ENCODE measurements around the gene DNAH11. TPM values are rescaled to one million over a fixed set of nuclear protein-coding genes. Genes with fewer than 3 reads are reported as not detected.

DNAH11 gene
- total RNA-seq, 1 experiment from 2014 or later = 0.54 TPM

DNA sequence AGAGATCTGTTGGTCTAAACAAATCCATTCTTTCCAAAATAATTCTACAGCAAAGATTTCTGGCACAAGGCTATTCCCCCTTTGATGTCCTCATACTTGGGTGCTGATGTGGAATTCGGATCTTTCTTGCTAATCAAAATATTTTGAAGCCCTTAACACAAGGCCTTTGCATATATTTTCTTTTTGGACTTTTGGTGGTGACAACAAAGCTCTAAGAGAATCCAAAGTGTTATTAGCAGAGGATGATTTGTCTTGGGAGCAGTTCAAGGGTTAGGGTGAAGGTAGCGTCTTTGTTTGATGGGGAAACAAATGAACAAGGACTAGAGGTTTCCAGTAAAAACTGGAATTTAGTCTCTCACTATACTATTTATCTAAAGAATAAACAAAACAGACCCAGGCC, 205.0 kb downstream of the DNAH11 start:
- H3K4me3 ChIP-seq (ENCODE audit: low read depth, low read length, poor library complexity, severe bottlenecking) = no peak overlapping the region
- no TSS peak for BruUV-seq (replicated peaks)
- DNase-seq (ENCODE audit: low spot score) = no peak
- intact Hi-C loops (cut with micrococcal nuclease; ENCODE audit: unreplicated experiment) = no loop called here
- TF ChIP-seq, protein P1, sequence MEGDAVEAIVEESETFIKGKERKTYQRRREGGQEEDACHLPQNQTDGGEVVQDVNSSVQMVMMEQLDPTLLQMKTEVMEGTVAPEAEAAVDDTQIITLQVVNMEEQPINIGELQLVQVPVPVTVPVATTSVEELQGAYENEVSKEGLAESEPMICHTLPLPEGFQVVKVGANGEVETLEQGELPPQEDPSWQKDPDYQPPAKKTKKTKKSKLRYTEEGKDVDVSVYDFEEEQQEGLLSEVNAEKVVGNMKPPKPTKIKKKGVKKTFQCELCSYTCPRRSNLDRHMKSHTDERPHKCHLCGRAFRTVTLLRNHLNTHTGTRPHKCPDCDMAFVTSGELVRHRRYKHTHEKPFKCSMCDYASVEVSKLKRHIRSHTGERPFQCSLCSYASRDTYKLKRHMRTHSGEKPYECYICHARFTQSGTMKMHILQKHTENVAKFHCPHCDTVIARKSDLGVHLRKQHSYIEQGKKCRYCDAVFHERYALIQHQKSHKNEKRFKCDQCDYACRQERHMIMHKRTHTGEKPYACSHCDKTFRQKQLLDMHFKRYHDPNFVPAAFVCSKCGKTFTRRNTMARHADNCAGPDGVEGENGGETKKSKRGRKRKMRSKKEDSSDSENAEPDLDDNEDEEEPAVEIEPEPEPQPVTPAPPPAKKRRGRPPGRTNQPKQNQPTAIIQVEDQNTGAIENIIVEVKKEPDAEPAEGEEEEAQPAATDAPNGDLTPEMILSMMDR (conservative IDR thresholded peaks at IDR 0.05; ENCODE audit: low read depth, low read length) = no peak
- TF ChIP-seq EZH2 (IDR thresholded peaks at IDR 0.05; ENCODE audit: borderline replicate concordance, low read depth, low read length, poor library complexity, severe bottlenecking) = no peak
- no peaks in the 10 kb centered on the region for H3K9me3 ChIP-seq (ENCODE audit: low read depth, low read length, poor library complexity, severe bottlenecking)
- H3K27me3 ChIP-seq (replicated peaks; ENCODE audit: insufficient read depth, low read depth, low read length, poor library complexity) = peaks cover 62% of the 10 kb centered on the region
- no peaks in the 10 kb centered on the region for H3K4me1 ChIP-seq (ENCODE audit: insufficient read depth, low read length, poor library complexity, severe bottlenecking)
- ChIA-PET CTCF (no interaction called here), POLR2A (ENCODE audit: low non-redundant PET) (no interaction called here)
- no peaks in the 10 kb centered on the region for H3K36me3 ChIP-seq (ENCODE audit: insufficient read depth, low read length, poor library complexity, severe bottlenecking)
- H3K27ac ChIP-seq (ENCODE audit: low read depth, low read length, poor library complexity, severe bottlenecking) = no peak overlapping the region

DNA sequence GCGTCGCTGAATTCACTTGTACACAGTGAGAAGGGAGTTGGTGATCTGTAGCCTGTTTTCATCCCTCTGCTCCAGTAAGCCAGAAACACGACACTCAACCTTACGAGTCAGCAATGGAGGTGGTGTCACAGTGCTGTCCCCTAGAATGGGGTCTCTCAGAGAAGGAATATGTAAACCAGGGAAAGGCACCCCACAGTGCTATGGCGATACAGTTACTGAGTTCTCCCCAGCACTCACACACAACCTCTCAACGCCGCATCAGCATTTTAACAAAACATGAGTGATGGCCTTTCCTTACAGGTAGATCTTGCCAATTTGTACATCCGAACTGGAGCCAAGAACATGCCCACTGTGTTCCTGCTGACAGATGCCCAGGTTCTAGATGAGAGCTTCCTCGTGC, 206.5 kb downstream of the DNAH11 start:
- ChIA-PET CTCF (no interaction called here), POLR2A (ENCODE audit: low non-redundant PET) (no interaction called here)
- no peak overlapping the region for H3K27ac ChIP-seq (ENCODE audit: low read depth, low read length, poor library complexity, severe bottlenecking)
- H3K9me3 ChIP-seq (ENCODE audit: low read depth, low read length, poor library complexity, severe bottlenecking) = no peaks in the 10 kb centered on the region
- no TSS peak for BruUV-seq (replicated peaks)
- intact Hi-C loops (cut with micrococcal nuclease; ENCODE audit: unreplicated experiment) = no loop called here
- H3K4me3 ChIP-seq (ENCODE audit: low read depth, low read length, poor library complexity, severe bottlenecking) = no peak overlapping the region
- DNase-seq (ENCODE audit: low spot score) = no peak
- no peaks in the 10 kb centered on the region for H3K36me3 ChIP-seq (ENCODE audit: insufficient read depth, low read length, poor library complexity, severe bottlenecking)
- H3K27me3 ChIP-seq (replicated peaks; ENCODE audit: insufficient read depth, low read depth, low read length, poor library complexity) = peaks cover 66% of the 10 kb centered on the region
- H3K4me1 ChIP-seq (ENCODE audit: insufficient read depth, low read length, poor library complexity, severe bottlenecking) = no peaks in the 10 kb centered on the region
- no peak for TF ChIP-seq EZH2 (IDR thresholded peaks at IDR 0.05; ENCODE audit: borderline replicate concordance, low read depth, low read length, poor library complexity, severe bottlenecking)
- TF ChIP-seq, protein P1 (conservative IDR thresholded peaks at IDR 0.05; ENCODE audit: low read depth, low read length) = no peak

DNA sequence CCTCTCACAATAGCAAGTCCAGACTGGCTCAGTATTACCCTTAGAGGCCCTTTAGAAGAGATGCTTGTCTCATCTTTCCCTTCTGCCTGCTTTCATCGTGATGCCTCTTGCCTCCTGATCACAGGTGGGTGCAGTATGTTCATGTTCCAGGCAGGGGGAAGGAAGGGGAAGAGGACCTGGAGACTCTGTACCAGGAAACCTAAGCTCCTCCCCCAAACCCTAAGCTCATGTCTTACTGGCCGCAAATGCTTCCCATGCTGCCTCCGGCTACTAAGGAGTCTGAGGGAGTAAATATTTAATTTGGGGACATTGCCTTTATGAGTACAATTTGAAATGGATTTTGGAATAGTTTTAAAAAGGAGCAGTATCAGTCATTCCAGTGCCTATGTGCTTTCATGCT, 210.2 kb downstream of the DNAH11 start:
- Histone ChIP-seq H3K27ac (ENCODE audit: low read depth, low read length, poor library complexity, severe bottlenecking) (no peak overlapping the region), H3K4me3 (ENCODE audit: low read depth, low read length, poor library complexity, severe bottlenecking) (no peak overlapping the region), H3K36me3 (ENCODE audit: insufficient read depth, low read length, poor library complexity, severe bottlenecking) (no peaks in the 10 kb centered on the region), H3K27me3 (replicated peaks; ENCODE audit: insufficient read depth, low read depth, low read length, poor library complexity) (peaks cover 81% of the 10 kb centered on the region), H3K9me3 (ENCODE audit: low read depth, low read length, poor library complexity, severe bottlenecking) (no peaks in the 10 kb centered on the region), H3K4me1 (ENCODE audit: insufficient read depth, low read length, poor library complexity, severe bottlenecking) (no peaks in the 10 kb centered on the region)
- POLR2A ChIA-PET (ENCODE audit: low non-redundant PET) = no interaction called here
- no TSS peak for BruUV-seq (replicated peaks)
- DNase-seq (ENCODE audit: low spot score) = no peak
- intact Hi-C loops (cut with micrococcal nuclease; ENCODE audit: unreplicated experiment) = no loop called here
- CTCF ChIA-PET = no interaction called here
- TF ChIP-seq, protein P1 (conservative IDR thresholded peaks at IDR 0.05; ENCODE audit: low read depth, low read length) = no peak
- TF ChIP-seq EZH2 (IDR thresholded peaks at IDR 0.05; ENCODE audit: borderline replicate concordance, low read depth, low read length, poor library complexity, severe bottlenecking) = no peak
